HCT116 (cell line): ENCODE data around the gene OGN. TPM values are rescaled to one million over a fixed set of nuclear protein-coding genes. Genes with fewer than 3 reads are reported as not detected.

ENCODE experiments used
- ATAC-seq: fragments of 200-7000 bp; cut with Tn5 transposase; 2 replicates; pipeline ENCODE4 v1.9.1; 2020; ENCODE audit warnings: mild to moderate bottlenecking, moderate library complexity
- BruUV-seq: library from RNA; stranded (reverse); fragments of 400-500 nt; replicated peaks from 2 replicates; lab custom pipeline; 2021; lab: Mats Ljungman, UMichigan
- CTCF ChIA-PET: fragments of 300-600 bp; sonication (Branson Sonifier 250); formaldehyde crosslinking; loops from one replicate; lab custom pipeline; 2021; ENCODE audit warnings: antibody characterized with exemption; lab: Charles Lee
- POLR2A ChIA-PET: fragments of 300-600, 350-600 bp; sonication (Branson Sonifier 250); formaldehyde crosslinking; loops from one replicate; lab custom pipeline; 2021; ENCODE audit warnings: antibody characterized with exemption; lab: Charles Lee
- RAD21 ChIA-PET, 2 experiments: fragments of 300-600 bp; sonication (Branson Sonifier 250); formaldehyde crosslinking; loops; one replicate each; lab custom pipeline; 2023; ENCODE audit warnings: low total read pairs in 2 of 2; ENCODE audit not compliant: uncharacterized antibody in 2 of 2, unreplicated experiment in 2 of 2, low non-redundant PET in 1 of 2; lab: Charles Lee
- DNase-seq: peaks from one replicate; pipeline ENCODE4 v3.0.0-alpha.2; 2010; ENCODE audit warnings: low read depth, low spot score
- H2AFZ ChIP-seq: fragments of 200-600 bp; shearing (Covaris generic), sonication (generic); 2 replicates; pipeline ENCODE4 v1.6.1; 2017; ENCODE audit warnings: low read depth, mixed run types, mixed read lengths, antibody characterized with exemption, low read length; ENCODE audit not compliant: poor library complexity, severe bottlenecking
- H3K27ac ChIP-seq: 2 replicates; pipeline ENCODE4 v1.5.1; 2012; ENCODE audit warnings: low read depth, low read length
- H3K27me3 ChIP-seq: fragments of 200-600 bp; sonication (generic); 2 replicates; pipeline ENCODE4 v1.6.1; 2016; ENCODE audit warnings: mixed run types, low read length, mixed read lengths; ENCODE audit not compliant: insufficient read depth
- H3K36me3 ChIP-seq, 2 experiments: fragments of 200-500 bp in 1 of 2; fragments of 200-600 bp in 1 of 2; sonication (Bioruptor generic) in 1 of 2; sonication (generic) in 1 of 2; 2 replicates each; pipeline versions ENCODE4 v1.5.1 to v1.6.1; 2014 to 2016; ENCODE audit warnings: low read length in 2 of 2, inconsistent platforms in 1 of 2, mixed read lengths in 1 of 2, mixed run types in 1 of 2; ENCODE audit not compliant: insufficient read depth in 2 of 2, control insufficient read depth in 1 of 2
- H3K4me1 ChIP-seq, 2 experiments: fragments of 200-600 bp in 1 of 2; sonication (generic) in 1 of 2; 2 replicates each; pipeline versions ENCODE4 v1.5.1 to v1.6.1; 2012 to 2017; ENCODE audit warnings: low read length in 2 of 2, inconsistent platforms in 1 of 2, mild to moderate bottlenecking in 1 of 2, mixed read lengths in 1 of 2, mixed run types in 1 of 2, moderate library complexity in 1 of 2; ENCODE audit not compliant: insufficient read depth in 2 of 2, control insufficient read depth in 1 of 2
- H3K4me2 ChIP-seq: fragments of 200-600 bp; sonication (generic); 2 replicates; pipeline ENCODE4 v1.6.1; 2017; ENCODE audit warnings: mixed run types, low read length, mixed read lengths
- H3K4me3 ChIP-seq, 2 experiments: fragments of 200-600 bp in 1 of 2; sonication (generic) in 1 of 2; replicated peaks in 1 of 2; 2 replicates each; pipeline ENCODE4 v1.5.1; 2011 to 2016; ENCODE audit warnings: low read length in 2 of 2, control low read depth in 1 of 2, low read depth in 1 of 2, mild to moderate bottlenecking in 1 of 2, mixed read lengths in 1 of 2, mixed run types in 1 of 2
- H3K79me2 ChIP-seq: fragments of 200-600 bp; sonication (generic); 2 replicates; pipeline ENCODE4 v1.6.1; 2017; ENCODE audit warnings: mild to moderate bottlenecking, mixed run types, low read length, moderate library complexity, mixed read lengths; ENCODE audit not compliant: insufficient read depth
- H3K9ac ChIP-seq: fragments of 200-600 bp; sonication (generic); 2 replicates; pipeline ENCODE4 v1.6.1; 2016; ENCODE audit warnings: low read length, mixed read lengths
- H3K9me2 ChIP-seq: fragments of 200-600 bp; sonication (generic), shearing (Covaris generic); 2 replicates; pipeline ENCODE4 v1.6.1; 2017; ENCODE audit warnings: mixed run types, mild to moderate bottlenecking, moderate library complexity; ENCODE audit not compliant: insufficient read depth
- H3K9me3 ChIP-seq, 2 experiments: fragments of 200-500 bp in 1 of 2; fragments of 200-600 bp in 1 of 2; sonication (Bioruptor generic) in 1 of 2; sonication (generic) in 1 of 2; 2 replicates each; pipeline ENCODE4 v1.6.1; 2014 to 2017; ENCODE audit warnings: low read length in 2 of 2, mixed read lengths in 2 of 2, inconsistent platforms in 1 of 2, low read depth in 1 of 2, mild to moderate bottlenecking in 1 of 2, mixed run types in 1 of 2, moderate library complexity in 1 of 2; ENCODE audit not compliant: control insufficient read depth in 1 of 2, insufficient read depth in 1 of 2
- H4K20me1 ChIP-seq: fragments of 200-600 bp; sonication (generic), shearing (Covaris generic); 2 replicates; pipeline ENCODE4 v1.6.1; 2017; ENCODE audit warnings: mixed run types, mild to moderate bottlenecking, moderate library complexity; ENCODE audit not compliant: insufficient read depth
- ATF3 ChIP-seq: IDR thresholded peaks from 2 replicates; pipeline ENCODE4 v1.6.1; 2012
- CEBPB ChIP-seq: IDR thresholded peaks from 2 replicates; pipeline ENCODE4 v1.6.1; 2012; ENCODE audit warnings: low read depth
- EGR1 ChIP-seq: IDR thresholded peaks from 2 replicates; pipeline ENCODE4 v1.6.1; 2012; ENCODE audit warnings: low read depth
- ELF1 ChIP-seq: IDR thresholded peaks from 2 replicates; pipeline ENCODE4 v1.6.1; 2012; ENCODE audit warnings: low read depth, borderline replicate concordance
- FOSL1 ChIP-seq: IDR thresholded peaks from 2 replicates; pipeline ENCODE4 v1.6.1; 2012; ENCODE audit warnings: low read depth
- JUND ChIP-seq: IDR thresholded peaks from 2 replicates; pipeline ENCODE4 v1.6.1; 2012
- POLR2AphosphoS5 ChIP-seq: IDR thresholded peaks from 2 replicates; pipeline ENCODE4 v1.6.1; 2011; ENCODE audit warnings: mild to moderate bottlenecking, low read depth, low read length, moderate library complexity
- RAD21 ChIP-seq: IDR thresholded peaks from 2 replicates; pipeline ENCODE4 v1.6.1; 2012; ENCODE audit warnings: low read depth, mild to moderate bottlenecking
- SP1 ChIP-seq: IDR thresholded peaks from 2 replicates; pipeline ENCODE4 v1.6.1; 2012; ENCODE audit warnings: low read depth
- SRF ChIP-seq: IDR thresholded peaks from 2 replicates; pipeline ENCODE4 v1.6.1; 2012; ENCODE audit warnings: low read depth
- YY1 ChIP-seq: IDR thresholded peaks from 2 replicates; pipeline ENCODE4 v1.6.1; 2011; ENCODE audit warnings: low read length, low read depth, moderate library complexity, mild to moderate bottlenecking; ENCODE audit not compliant: insufficient replicate concordance; ENCODE audit errors: extremely low read depth
- ZBTB33 ChIP-seq: IDR thresholded peaks from 2 replicates; pipeline ENCODE4 v1.6.1; 2011; ENCODE audit warnings: mild to moderate bottlenecking, low read length, moderate library complexity; ENCODE audit not compliant: insufficient replicate concordance; ENCODE audit errors: extremely low read depth
- ZNF274 ChIP-seq: fragments of 200-500 bp; sonication (Bioruptor generic); IDR thresholded peaks from 2 replicates; pipeline ENCODE4 v1.6.1; 2014; ENCODE audit warnings: mild to moderate bottlenecking, low read depth, low read length, inconsistent platforms
- intact Hi-C: fragments of 100-400 bp; cut with micrococcal nuclease; formaldehyde crosslinking; loops from 2 replicates; pipeline ENCODE4 v1.10.0; 2022
- total RNA-seq: library from RNA; stranded (reverse); gene quantifications from one replicate; pipeline ENCODE4 v1.2.1, GENCODE V29; 2021; ENCODE audit not compliant: unreplicated experiment
- TF ChIP-seq, protein P1 (sequence below): IDR thresholded peaks from 2 replicates; pipeline ENCODE4 v1.6.1; 2012; ENCODE audit warnings: low read depth

The OGN gene
- total RNA-seq, 1 experiment from 2014 or later: 0.15 TPM

DNA sequence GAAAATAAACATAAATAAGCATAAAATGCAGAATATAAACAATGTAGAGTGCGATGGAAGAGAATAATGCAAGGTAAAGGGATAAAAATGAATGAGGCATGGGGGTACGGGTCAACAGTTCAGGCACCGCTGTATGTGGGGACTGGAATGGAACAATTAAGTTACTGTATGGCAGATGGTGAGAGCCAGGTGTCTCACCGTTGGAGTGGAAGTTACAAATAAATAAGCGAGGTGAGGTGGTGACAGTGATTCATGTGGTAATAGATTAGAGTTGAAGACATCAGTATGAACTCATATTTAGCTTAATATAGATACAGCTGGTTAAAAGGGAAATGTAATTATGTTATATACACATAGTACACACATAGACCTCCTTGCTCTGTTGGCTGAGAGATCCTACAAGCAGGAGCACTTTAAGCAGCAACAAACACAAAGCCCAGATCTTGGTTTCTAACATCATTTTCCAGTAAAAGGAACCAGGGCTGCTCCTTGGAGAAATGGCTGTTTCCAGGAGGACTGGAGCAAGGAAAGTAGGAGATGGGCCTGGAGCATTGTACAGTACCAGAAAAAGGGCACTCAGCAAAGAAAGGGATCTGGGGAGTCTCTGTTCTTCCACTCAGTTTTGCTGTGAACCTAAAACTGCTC is 22.2 kb upstream of the OGN start:
- no peaks in the 10 kb centered on the region for H4K20me1 ChIP-seq
- no peaks in the 10 kb centered on the region for H3K27me3 ChIP-seq
- ChIA-PET POLR2A (no interaction called here), RAD21 (no interaction called here), CTCF (interaction anchor here (1.1 kb wide), 1 partner anchor 12 kb away, joined by 3 read pairs; no protein-coding TSS in a partner anchor)
- TF ChIP-seq EGR1 (no peak), ZNF274 (no peak), ELF1 (no peak), FOSL1 (no peak), ATF3 (no peak), ZBTB33 (no peak), SRF (no peak), JUND (no peak), RAD21 (no peak), YY1 (no peak), CEBPB (no peak), SP1 (no peak), POLR2AphosphoS5 (no peak)
- TF ChIP-seq, protein P1, sequence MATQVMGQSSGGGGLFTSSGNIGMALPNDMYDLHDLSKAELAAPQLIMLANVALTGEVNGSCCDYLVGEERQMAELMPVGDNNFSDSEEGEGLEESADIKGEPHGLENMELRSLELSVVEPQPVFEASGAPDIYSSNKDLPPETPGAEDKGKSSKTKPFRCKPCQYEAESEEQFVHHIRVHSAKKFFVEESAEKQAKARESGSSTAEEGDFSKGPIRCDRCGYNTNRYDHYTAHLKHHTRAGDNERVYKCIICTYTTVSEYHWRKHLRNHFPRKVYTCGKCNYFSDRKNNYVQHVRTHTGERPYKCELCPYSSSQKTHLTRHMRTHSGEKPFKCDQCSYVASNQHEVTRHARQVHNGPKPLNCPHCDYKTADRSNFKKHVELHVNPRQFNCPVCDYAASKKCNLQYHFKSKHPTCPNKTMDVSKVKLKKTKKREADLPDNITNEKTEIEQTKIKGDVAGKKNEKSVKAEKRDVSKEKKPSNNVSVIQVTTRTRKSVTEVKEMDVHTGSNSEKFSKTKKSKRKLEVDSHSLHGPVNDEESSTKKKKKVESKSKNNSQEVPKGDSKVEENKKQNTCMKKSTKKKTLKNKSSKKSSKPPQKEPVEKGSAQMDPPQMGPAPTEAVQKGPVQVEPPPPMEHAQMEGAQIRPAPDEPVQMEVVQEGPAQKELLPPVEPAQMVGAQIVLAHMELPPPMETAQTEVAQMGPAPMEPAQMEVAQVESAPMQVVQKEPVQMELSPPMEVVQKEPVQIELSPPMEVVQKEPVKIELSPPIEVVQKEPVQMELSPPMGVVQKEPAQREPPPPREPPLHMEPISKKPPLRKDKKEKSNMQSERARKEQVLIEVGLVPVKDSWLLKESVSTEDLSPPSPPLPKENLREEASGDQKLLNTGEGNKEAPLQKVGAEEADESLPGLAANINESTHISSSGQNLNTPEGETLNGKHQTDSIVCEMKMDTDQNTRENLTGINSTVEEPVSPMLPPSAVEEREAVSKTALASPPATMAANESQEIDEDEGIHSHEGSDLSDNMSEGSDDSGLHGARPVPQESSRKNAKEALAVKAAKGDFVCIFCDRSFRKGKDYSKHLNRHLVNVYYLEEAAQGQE: no peak
- H3K4me3 ChIP-seq: no peak overlapping the region
- H3K36me3 ChIP-seq: no peaks in the 10 kb centered on the region
- no peaks in the 10 kb centered on the region for H3K79me2 ChIP-seq
- no TSS peak for BruUV-seq
- DNase-seq (no peak), ATAC-seq (no peak)
- H3K9me3 ChIP-seq: no peaks in the 10 kb centered on the region
- H2AFZ ChIP-seq: no peak overlapping the region
- no peak overlapping the region for H3K27ac ChIP-seq
- no peak overlapping the region for H3K4me2 ChIP-seq
- intact Hi-C loops: no loop called here
- no peaks in the 10 kb centered on the region for H3K4me1 ChIP-seq
- no peaks in the 10 kb centered on the region for H3K9me2 ChIP-seq
- H3K9ac ChIP-seq: no peak overlapping the region
